HG02588 (cell line): ENCODE data around the gene TTC34.

Experiments
- ATAC-seq: cut with Tn5 transposase; IDR thresholded peaks from one replicate; pipeline ENCODE4 v1.9.1; 2021; ENCODE audit warnings: mild to moderate bottlenecking, moderate library complexity; ENCODE audit not compliant: unreplicated experiment

TTC34 gene

GRCh38 chr1:2594001-2594640 is 207.4 kb downstream of the TTC34 start:
- no peak for ATAC-seq

GRCh38 chr1:2593251-2593878 is 208.1 kb downstream of the TTC34 start:
- no peak for ATAC-seq

GRCh38 chr1:2592672-2593071 is 208.8 kb downstream of the TTC34 start:
- no peak for ATAC-seq

- ATAC-seq = no peak
These were observed 209.8 kb downstream of the TTC34 start for GRCh38 chr1:2591581-2592261.

DNA sequence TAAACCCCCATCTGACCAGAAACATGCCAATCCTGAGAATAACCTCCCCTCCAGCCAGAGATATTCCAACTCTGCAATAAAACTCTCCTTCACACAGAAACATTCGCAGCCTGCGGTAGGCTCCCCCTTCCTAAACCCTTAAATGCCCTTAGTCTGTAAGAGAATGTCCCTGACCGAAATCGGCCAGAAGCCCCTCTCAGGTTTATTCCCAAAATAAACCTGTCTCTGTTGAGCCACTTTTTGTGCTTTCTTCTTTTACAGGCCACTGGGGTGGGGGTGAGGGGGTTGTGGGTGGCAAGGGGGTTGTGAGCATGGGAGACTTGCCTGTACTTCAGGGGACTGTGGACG is 210.3 kb downstream of the TTC34 start:
- ATAC-seq = no peak

- ATAC-seq = no peak
These were observed 211.0 kb downstream of the TTC34 start for GRCh38 chr1:2590233-2591141.

- no peak for ATAC-seq
These were observed 211.9 kb downstream of the TTC34 start for GRCh38 chr1:2589431-2590232.

DNA sequence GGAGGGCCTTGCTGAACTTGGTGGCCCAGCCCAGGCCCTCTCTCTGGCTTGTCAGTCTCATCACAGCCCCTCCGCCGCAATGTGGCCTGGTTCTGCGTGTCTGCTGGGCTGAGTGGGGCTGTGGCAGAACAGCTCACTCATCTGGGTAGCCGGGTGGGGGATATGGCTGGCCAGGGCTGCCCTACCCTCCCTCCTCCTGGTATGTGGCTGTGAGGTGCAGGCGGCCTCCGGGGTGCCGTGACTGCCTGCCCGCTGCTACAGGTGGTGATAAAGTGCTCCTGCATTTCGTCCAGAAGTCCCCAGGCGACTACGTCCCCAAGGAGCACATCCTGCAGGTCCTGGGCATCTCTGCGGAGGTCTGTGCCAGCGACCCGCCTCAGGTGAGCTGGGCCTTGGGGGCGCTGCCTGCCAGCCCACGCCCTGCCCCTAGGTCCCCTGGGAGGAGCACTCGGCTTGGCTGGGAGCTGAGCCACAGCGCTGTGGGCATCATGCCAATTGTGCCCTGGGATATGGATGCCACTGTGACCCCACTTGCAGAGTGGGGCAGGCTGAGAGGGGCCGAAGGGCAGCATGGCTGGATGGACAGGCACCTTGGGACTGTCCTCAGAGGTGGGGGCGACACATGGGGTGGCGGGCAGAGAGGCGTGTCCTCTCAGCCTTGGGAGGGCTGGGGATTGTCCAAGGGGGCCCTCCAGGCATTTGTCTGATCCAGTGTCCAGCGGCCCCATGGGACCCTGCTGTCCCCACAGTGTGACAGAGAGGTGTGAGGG is 212.6 kb downstream of the TTC34 start:
- ATAC-seq = no peak

DNA sequence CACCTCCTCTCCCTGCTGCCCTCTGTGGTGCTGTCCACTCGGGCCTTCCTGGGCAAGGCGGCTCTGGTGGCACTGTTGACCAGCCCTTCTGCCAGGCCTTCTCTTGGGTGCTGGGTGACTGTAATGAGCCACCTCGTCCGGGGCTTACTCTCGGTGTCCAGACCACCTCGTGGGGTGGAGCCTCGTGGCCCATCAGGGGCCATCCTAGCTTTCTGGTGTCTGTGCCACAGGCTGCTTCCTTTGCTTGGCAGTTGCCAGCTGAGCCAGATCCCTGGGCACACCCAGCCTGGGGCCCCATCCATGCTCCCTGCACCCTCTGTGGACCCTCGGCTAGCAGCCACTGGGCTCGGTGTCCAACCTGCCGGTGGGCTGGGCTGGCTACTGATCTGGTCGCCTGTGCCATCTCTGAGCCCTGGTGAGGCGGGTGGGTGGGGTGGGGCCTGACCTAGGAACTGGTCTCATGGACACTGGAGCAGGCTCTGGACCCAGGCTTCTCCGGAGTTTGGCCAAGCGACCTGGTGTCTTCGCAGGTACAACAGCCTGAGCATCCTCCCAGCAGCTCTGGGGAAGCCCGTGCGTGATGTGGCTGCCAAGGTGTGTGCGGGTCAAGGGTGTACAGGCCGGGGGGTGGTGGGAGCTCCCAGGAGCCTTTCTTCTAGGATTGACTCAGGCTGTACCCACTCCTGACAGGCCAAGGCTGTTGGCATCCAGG is 213.5 kb downstream of the TTC34 start:
- ATAC-seq = no peak

DNA sequence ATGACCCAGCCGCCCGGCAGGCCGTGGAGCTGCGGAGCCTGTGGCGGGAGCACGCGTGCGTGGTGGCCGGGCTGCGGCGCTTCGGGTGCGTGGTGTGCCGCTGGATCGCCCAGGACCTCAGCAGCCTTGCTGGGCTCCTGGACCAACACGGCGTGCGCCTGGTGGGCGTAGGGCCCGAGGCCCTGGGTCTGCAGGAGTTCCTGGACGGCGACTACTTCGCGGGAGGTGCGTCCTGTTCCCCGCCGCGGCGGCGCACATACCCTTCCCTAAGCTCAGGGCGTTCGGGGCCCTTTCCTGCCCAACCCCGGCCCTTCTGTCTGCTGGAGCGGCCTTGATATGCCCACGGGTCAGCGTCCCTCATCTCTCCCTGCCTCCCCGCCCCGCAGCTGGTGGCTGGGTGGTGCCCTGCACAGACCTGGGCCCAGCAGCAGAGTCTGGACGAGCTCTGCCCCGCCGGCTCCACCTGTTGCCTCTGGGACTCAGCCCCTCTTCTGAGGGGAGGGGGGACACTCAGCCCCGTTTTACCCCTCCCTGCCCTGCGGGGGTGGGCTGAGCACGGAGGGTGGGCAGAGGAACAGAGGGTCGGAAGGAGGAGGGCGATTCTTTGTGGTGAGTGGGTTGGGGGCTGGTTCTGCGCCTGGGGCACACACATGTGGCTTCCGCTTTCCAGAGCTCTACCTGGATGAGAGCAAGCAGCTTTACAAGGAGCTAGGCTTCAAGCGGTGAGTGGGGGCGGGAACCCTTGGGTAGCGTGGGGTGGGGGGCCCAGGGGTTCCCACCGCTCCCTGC is 214.2 kb downstream of the TTC34 start:
- no peak for ATAC-seq

GRCh38 chr1:2586154-2587070 is 215.1 kb downstream of the TTC34 start, which contains the start of gene PRXL2B:
Gene PRXL2B, plus strand, starts transcription at chr1:2586777. Its CDS starts 109 bp downstream, at chr1:2586886.
- peak; percentile 63 for ATAC-seq
